Brain microvascular endothelial cell (primary cell): ENCODE results near the gene SLC6A5.

Experiments
- DNase-seq: peaks from one replicate; pipeline ENCODE4 v3.0.0-alpha.2; 2020
- H3K27ac ChIP-seq: fragments of 250-450 bp; sonication (Bioruptor Pico); 2 replicates; pipeline ENCODE4 v1.5.1; 2020; ENCODE audit warnings: mild to moderate bottlenecking, moderate library complexity
- H3K27me3 ChIP-seq: fragments of 250-450 bp; sonication (Bioruptor Pico); replicated peaks from 2 replicates; pipeline ENCODE4 v1.5.1; 2020; ENCODE audit warnings: mild to moderate bottlenecking
- H3K36me3 ChIP-seq: fragments of 250-450 bp; sonication (Bioruptor Pico); replicated peaks from 2 replicates; pipeline ENCODE4 v1.5.1; 2020; ENCODE audit warnings: mild to moderate bottlenecking
- H3K4me3 ChIP-seq: 2 replicates; pipeline ENCODE4 v1.5.1; 2011; ENCODE audit warnings: low read depth, mild to moderate bottlenecking, control low read depth, low read length, moderate library complexity
- CTCF ChIP-seq: IDR thresholded peaks from 2 replicates; pipeline ENCODE4 v1.5.1; 2011; ENCODE audit warnings: low read depth, mild to moderate bottlenecking, moderate library complexity, low read length, control low read depth, inconsistent platforms; ENCODE audit errors: missing control alignments
- in situ Hi-C: cut with HindIII; loops from 2 replicates; pipeline ENCODE4 v1.10.0; 2017; ENCODE audit warnings: low sequenced_read_pairs, low pct_ligation_motif_present

Gene SLC6A5

GRCh38 chr11:20688761-20689160, 89.4 kb downstream of the SLC6A5 start:
- no peak for DNase-seq
- H3K36me3 ChIP-seq = no peaks in the 10 kb centered on the region
- in situ Hi-C loops = no loop called here
- H3K27me3 ChIP-seq = no peaks in the 10 kb centered on the region
- no peak overlapping the region for H3K4me3 ChIP-seq
- H3K27ac ChIP-seq = no peak overlapping the region
- TF ChIP-seq CTCF = no peak

- Histone ChIP-seq H3K27ac (no peak overlapping the region), H3K4me3 (no peak overlapping the region), H3K36me3 (no peaks in the 10 kb centered on the region), H3K27me3 (no peaks in the 10 kb centered on the region)
- in situ Hi-C loops = no loop called here
- no peak for DNase-seq
- no peak for TF ChIP-seq CTCF
Observed at GRCh38 chr11:20707876-20708275, 108.5 kb downstream of the SLC6A5 start.
